Smooth muscle cell (in vitro differentiated cells): ENCODE measurements around the gene ATXN7L1. TPM values are rescaled to one million over a fixed set of nuclear protein-coding genes. Genes with fewer than 3 reads are reported as not detected.

Experiments used
- DNase-seq: peaks from one replicate; lab custom pipeline; 2025; ENCODE audit not compliant: unreplicated experiment; lab: John Stamatoyannopoulos, UW
- H2AFZ ChIP-seq: fragments of 200-600 bp; sonication (generic); 2 replicates; pipeline ENCODE4 v1.6.0; 2016; ENCODE audit warnings: antibody characterized with exemption, low read depth, mild to moderate bottlenecking
- H3F3A ChIP-seq: fragments of 200-600 bp; sonication (generic); 2 replicates; pipeline ENCODE4 v1.6.0; 2017; ENCODE audit warnings: antibody characterized with exemption, low read depth
- H3K27ac ChIP-seq: fragments of 200-600 bp; sonication (generic); 2 replicates; pipeline ENCODE4 v1.5.1; 2016; ENCODE audit warnings: low read depth, mild to moderate bottlenecking
- H3K27me3 ChIP-seq: fragments of 200-600 bp; sonication (generic); 2 replicates; pipeline ENCODE4 v1.6.1; 2016; ENCODE audit warnings: low read depth, mild to moderate bottlenecking
- H3K36me3 ChIP-seq: fragments of 200-600 bp; sonication (generic); 2 replicates; pipeline ENCODE4 v1.5.1; 2016; ENCODE audit warnings: low read depth
- H3K4me1 ChIP-seq: fragments of 200-600 bp; sonication (generic); 2 replicates; pipeline ENCODE4 v1.5.1; 2016; ENCODE audit warnings: low read depth
- H3K4me2 ChIP-seq: fragments of 200-600 bp; sonication (generic); 2 replicates; pipeline ENCODE4 v1.6.0; 2016; ENCODE audit warnings: mild to moderate bottlenecking
- H3K4me3 ChIP-seq: fragments of 200-600 bp; sonication (generic); 2 replicates; pipeline ENCODE4 v1.5.1; 2016; ENCODE audit warnings: mild to moderate bottlenecking
- H3K79me2 ChIP-seq: fragments of 200-600 bp; sonication (generic); 2 replicates; pipeline ENCODE4 v1.6.0; 2016; ENCODE audit warnings: low read depth, mild to moderate bottlenecking
- H3K9ac ChIP-seq: fragments of 200-600 bp; sonication (generic); 2 replicates; pipeline ENCODE4 v1.6.0; 2016; ENCODE audit warnings: low read depth
- H3K9me3 ChIP-seq: fragments of 200-600 bp; sonication (generic); replicated peaks from 2 replicates; pipeline ENCODE4 v1.5.1; 2016; ENCODE audit warnings: low read depth
- H4K20me1 ChIP-seq: fragments of 200-600 bp; sonication (generic); 2 replicates; pipeline ENCODE4 v1.6.0; 2016; ENCODE audit warnings: low read depth
- CTCF ChIP-seq: fragments of 200-600 bp; sonication (generic); IDR thresholded peaks from 2 replicates; pipeline ENCODE4 v1.5.1; 2017; ENCODE audit warnings: borderline replicate concordance, mild to moderate bottlenecking, antibody characterized with exemption; ENCODE audit not compliant: insufficient read depth, poor library complexity, severe bottlenecking
- WGBS: methylation state at CpG from one replicate; pipeline ENCODE4 v1.1.7; 2016; ENCODE audit warnings: low lambda C conversion rate; 5-methylcytosine and 5-hydroxymethylcytosine counted together
- polyA plus RNA-seq: library from polyadenylated mRNA; unstranded; fragments of >200 nt; fragmentation: Nextera tagmentation; extraction: Ambion mirVana; gene quantifications from 2 replicates; pipeline ENCODE4 v1.2.1, GENCODE V29; 2016
- total RNA-seq: library from RNA; depleted of rRNA; stranded (reverse); fragments of >200 nt; gene quantifications from 2 replicates; pipeline ENCODE4 v1.2.3, GENCODE V29; 2014

Gene ATXN7L1
- total and polyA plus RNA-seq, 2 experiments from 2014 or later, result 3.3 to 4.4 TPM

GRCh38 chr7:105664816-105665525, 211.4 kb downstream of the ATXN7L1 start:
- Histone ChIP-seq H3K27me3 (no peaks in the 10 kb centered on the region), H3K36me3 (no peaks in the 10 kb centered on the region), H3K4me3 (no peak overlapping the region), H3K9ac (no peak overlapping the region), H3K4me2 (no peak overlapping the region), H2AFZ (no peak overlapping the region), H3K27ac (no peak overlapping the region), H4K20me1 (peaks cover 19% of the 10 kb centered on the region), H3F3A (no peaks in the 10 kb centered on the region), H3K9me3 (no peaks in the 10 kb centered on the region), H3K4me1 (peaks cover 7% of the 10 kb centered on the region), H3K79me2 (no peaks in the 10 kb centered on the region)
- no peak for DNase-seq
- 51% methylated on average over 8 of the region's 8 CpGs for WGBS
- TF ChIP-seq CTCF, result no peak

- no peak for TF ChIP-seq CTCF
- Histone ChIP-seq H3K36me3 (no peaks in the 10 kb centered on the region), H3F3A (no peaks in the 10 kb centered on the region), H3K9me3 (no peaks in the 10 kb centered on the region), H3K4me2 (no peak overlapping the region), H4K20me1 (peaks cover 19% of the 10 kb centered on the region), H2AFZ (no peak overlapping the region), H3K4me1 (peaks cover 7% of the 10 kb centered on the region), H3K27me3 (no peaks in the 10 kb centered on the region), H3K9ac (no peak overlapping the region), H3K79me2 (no peaks in the 10 kb centered on the region), H3K4me3 (no peak overlapping the region), H3K27ac (no peak overlapping the region)
- no peak for DNase-seq
- WGBS, result 93% methylated on average over 7 of the region's 7 CpGs
Measured at GRCh38 chr7:105662998-105663397, 213.4 kb downstream of the ATXN7L1 start.

GRCh38 chr7:105661625-105662024, 214.8 kb downstream of the ATXN7L1 start:
- Histone ChIP-seq H3K36me3 (no peaks in the 10 kb centered on the region), H3K27ac (no peak overlapping the region), H3K9ac (no peak overlapping the region), H2AFZ (no peak overlapping the region), H3K27me3 (no peaks in the 10 kb centered on the region), H3K4me2 (no peak overlapping the region), H3K4me3 (no peak overlapping the region), H3K9me3 (no peaks in the 10 kb centered on the region), H4K20me1 (peaks cover 27% of the 10 kb centered on the region), H3F3A (no peaks in the 10 kb centered on the region), H3K4me1 (peaks cover 7% of the 10 kb centered on the region), H3K79me2 (no peaks in the 10 kb centered on the region)
- 96% methylated on average over 6 of the region's 6 CpGs for WGBS
- DNase-seq, result no peak
- no peak for TF ChIP-seq CTCF
